GM21717 (cell line): ENCODE data around the gene COX19.

ENCODE experiments used
- ATAC-seq: cut with Tn5 transposase; IDR thresholded peaks from one replicate; pipeline ENCODE4 v1.9.1; 2021; ENCODE audit warnings: mild to moderate bottlenecking, moderate library complexity; ENCODE audit not compliant: unreplicated experiment

The COX19 gene

DNA sequence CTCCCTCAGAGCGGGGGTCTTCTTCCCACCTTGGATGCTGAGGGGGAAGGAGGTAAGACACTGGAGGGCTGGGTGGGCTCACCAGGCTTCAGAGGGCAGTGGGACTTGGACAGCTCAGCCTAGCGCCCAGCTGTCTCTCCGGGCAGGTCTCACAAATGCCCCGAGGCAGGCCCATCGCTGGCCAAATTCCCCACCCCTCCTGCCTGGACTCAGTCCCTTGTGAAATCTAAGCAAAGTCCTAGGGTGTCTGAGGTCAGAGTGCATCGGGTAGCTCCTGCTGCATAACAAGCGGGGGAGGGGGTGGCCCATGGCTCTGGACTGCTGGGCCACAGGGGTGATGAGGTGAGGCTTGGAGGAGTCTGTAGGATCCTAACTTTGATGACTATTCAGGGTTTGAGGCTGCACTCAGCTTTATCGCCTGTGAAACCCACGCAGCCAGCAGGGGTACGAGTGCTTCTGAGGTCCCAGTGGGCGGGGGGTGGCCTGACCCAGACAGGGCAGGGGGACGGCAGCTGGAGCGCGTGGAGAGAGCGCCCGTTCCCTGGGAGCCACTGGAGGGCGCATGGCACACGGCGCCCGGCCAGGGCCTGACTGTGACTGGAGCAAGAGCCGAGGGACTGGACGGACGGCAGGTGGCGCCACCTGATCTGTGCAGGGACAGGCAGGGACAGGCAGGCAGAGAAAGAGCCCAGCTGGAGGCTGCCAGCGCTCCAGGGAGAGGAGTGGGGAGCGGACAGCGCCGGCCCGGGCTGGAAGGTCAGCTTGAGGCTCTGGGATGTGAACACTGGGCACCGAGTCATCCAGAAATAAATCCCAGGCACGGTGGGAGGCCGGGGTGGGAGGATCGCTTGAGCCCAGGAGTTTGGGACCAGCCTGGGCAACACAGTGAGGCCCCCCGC lies 17.6 kb upstream of the COX19 start:
- peak; percentile 82 for ATAC-seq

DNA sequence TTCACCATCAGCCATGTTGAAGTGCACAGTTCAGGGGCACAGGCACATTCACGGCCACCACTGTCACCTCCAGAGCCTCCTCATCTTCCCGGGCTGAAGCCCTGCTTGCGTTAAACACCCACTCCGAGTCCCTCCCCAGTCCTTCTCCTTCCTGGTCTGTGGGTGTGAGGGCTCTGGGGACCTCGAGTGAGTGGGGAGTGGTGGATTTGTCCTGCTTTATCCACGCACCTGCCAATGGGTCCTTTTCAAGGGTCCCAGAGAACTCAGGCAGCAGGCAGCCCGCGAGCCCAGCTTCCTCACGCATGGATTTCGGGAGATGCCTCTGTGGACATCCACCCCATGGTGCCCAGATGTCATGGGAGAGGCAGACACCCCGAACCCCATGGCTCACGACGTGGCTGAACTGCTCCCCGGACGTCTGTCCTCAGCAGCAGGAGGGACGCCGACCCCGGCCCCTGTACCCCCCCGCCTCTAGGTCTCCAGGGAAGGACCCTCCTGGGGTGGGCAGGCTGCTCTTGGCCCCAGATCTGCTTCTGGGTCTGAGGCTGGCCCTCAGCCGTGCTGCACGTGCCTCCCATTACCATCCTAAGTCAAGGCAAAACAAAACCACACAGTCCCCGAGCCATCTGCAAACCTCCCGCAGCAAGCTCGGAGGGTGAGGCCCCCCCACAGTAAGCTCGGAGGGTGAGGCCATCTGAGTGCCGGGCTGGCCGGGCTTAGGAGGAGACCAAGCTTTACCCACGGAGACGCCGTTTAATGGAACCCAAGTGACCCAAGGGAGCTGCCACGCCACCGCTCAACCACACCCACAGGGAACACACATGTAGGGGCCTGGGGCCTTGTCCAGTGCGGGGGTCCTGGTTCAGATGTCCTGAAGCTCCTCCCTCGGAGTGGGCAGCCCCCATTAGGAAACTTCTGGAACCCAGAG lies 16.6 kb upstream of the COX19 start:
- no peak for ATAC-seq

DNA sequence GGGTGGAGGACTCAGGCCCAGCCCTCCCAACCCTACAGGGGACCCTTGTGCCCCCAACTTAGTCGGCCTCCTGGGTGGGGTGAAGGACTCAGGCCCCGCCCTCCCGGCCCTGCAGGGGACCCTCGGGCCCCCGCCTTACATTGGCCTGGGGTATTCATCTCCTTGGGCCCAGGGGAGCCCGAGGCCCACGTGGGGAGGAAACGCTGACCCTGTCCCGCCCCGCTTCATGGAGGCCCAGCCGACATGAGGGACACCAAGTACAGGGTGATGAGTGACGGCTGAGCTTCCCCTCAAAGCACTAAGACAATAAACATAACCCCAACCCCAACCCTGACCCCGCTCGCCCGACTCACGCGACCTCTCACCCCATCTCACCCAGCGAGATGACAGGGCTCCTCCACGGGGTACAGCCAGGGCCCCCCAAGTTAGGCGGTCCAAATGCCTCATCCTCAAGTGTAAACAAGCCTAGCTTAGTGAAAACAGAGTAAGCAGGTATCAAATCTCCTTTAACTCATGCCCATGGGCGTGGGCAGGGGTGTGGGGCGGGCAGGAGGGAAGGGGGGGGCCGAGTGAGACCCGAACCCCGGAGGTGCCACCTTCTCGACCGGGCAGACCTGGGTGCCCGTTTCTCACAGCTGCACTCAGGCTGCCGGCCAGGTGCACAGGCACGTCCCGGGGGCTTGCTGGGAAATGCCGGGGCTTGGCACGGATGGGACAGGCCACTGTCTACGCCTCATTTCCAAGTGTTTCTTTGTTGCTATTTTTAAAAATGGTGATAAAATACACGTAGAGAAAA lies 15.8 kb upstream of the COX19 start:
- no peak for ATAC-seq

DNA sequence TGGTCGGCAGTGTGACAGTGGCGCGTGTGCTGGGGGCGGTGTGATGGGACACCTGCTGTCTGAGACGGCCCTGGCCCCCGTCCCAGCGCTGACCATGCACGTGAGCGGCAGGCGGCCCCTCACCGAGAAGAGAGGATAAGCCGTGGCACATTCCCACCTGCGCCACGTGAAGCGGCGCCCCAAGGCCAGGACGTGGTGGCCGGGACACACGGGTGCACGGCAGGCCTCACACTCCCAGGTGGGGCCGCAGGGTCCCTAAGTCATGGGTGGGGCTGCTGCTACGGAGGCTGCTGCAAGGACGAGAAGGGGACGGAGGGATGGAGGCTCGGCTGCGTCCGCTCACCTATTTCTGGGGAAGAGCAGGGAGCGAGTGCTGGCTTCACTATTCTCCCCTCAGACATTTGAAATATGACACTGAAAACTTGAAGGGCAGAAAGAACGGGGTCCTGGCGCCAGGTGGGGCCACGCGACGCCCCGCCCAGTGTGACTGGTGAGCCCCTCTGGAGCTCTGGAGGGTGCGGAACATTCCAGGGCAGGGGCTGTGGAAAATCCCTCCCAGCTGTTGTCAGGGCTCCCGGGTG lies 15.1 kb upstream of the COX19 start:
- no peak for ATAC-seq

DNA sequence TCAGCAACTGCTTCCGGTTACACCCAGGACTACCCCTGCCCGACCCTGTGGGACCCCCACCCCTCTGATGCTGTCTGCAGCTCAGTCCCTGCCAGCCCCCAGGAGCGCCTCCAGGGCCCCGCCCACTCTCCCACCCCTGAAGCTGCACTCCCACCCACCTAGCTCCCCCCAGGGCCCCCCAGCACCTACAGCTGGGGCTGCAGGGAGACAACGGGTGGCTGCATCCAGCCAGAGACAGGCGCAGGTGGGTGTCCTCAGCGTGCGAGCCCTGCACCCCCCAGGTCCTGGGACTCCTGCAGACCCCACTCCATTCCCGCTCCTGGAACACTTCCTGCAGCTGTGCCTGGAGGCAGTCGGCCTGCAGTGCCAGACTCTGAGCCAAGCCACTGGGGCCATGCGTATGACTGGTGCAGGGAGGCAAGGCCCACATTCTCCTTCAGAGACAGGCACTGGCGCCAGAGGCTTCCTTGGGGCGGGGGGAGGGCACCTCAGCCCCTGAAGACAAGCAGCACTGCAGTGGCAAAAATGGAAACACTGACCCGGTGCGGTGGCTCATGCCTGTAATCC lies 13.7 kb upstream of the COX19 start:
- ATAC-seq = no peak

DNA sequence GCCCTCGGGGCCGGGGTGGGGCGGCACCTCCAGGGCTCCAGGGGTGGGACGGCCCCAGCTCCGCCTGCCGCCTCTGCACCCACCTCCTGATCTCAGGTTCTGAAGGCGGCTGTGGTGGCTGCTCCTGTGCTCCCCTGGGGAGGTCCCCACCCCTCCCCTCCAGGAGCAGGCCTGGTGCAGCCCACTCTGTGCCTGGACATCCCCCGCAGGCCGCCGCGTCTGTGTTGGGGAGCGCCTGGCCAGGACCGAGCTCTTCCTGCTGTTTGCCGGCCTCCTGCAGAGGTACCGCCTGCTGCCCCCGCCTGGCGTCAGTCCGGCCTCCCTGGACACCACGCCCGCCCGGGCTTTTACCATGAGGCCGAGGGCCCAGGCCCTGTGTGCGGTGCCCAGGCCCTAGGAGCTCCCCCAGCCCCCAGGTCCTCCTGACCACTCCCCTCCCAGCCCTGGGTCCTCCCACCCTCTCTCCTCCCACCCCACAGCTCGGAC lies 13.1 kb upstream of the COX19 start:
- ATAC-seq = no peak

DNA sequence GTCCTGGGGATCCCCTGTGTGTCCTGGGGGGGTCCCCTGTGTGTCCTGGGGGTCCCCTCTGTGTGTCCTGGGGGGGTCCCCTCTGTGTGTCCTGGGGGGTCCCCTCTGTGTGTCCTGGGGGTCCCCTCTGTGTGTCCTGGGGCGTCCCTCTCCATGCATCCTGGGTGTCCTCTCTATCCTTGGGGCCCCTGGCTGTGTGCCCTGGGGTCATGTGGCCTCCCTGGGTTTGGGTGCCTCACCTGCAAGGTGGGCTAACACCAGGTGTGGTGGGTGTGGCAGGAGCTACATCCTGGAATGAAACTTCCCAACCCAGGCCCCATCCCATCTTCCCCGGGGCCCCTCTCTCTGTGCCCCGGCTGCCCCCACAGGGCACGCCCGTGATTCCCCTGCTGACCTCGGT lies 12.6 kb upstream of the COX19 start:
- ATAC-seq = no peak

DNA sequence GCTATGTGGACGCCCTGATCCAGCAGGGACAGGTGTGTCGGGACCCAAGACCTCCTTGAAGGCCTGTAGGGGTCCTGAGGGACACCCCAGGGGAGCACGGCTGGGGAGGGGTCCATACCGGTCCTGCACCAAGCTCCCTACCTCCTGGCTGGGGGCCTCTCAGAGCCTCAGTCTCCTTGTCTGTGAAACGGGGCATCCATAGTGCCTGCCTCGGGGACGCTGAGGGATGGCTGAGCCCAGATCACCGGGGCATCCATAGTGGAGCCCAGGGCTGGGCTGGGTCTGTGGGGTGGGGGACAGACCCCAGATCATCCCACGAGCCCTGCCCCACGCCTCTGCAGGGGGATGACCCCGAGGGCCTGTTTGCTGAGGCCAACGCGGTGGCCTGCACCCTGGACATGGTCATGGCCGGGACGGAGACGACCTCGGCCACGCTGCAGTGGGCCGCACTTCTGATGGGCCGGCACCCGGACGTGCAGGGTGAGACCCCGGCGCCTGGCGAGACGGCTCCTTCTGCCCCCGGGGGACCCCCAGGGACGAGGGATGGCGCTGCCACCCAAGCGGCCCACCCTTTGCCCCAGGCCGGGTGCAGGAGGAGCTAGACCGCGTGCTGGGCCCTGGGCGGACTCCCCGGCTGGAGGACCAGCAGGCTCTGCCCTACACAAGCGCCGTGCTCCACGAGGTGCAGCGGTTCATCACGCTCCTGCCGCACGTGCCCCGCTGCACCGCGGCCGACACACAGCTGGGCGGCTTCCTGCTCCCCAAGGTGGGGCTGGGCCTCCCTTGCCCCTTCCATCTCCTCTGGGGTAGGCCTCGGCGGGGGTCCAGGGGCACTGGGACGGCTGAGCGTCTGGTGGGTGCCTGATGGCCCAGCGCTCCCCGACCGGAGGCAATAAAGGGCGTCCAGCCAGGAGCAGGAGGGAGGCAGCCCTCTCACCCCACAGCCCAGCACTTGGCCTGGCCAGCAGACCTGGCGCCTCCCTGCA lies 11.7 kb upstream of the COX19 start:
- ATAC-seq = no peak

DNA sequence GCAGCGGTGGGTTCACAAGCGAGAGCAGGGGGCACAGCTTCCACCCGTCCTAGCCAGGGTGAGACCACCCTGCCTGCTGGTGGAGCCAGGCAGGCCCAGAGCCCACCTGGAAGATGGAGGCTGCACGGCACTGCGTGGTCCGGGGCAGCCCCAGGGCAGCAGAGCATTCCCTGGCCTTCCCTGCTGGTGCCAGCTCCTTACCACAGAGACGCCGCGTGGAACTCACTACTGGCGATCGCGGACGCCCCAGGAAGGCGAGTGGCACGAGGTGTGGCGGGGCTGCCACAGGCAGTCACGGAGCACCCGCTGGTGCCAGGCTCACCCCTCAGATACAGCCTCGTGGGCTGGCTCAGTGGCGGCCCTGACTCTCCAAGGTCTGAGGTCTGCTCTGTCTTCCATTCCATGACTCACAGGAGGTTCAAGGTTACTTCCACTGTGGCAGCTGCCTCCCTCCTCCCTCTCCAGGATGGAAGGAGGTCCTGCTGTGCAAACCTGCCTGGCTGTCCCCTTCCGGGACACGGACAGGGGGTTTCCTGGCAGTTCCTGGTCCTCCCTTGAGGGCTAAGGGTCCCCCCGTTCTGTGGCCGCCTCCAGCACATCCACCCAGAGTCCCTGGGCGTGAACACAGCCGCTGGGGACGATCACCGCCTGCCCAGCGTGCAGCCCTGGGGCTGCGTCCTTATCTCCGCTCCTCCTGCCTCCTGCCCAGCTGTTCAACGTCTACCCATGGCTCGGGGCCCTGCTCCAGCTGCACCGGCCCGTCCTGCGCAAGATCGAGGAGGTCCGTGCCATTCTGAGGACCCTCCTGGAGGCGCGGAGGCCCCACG lies 10.8 kb upstream of the COX19 start:
- ATAC-seq = no peak

DNA sequence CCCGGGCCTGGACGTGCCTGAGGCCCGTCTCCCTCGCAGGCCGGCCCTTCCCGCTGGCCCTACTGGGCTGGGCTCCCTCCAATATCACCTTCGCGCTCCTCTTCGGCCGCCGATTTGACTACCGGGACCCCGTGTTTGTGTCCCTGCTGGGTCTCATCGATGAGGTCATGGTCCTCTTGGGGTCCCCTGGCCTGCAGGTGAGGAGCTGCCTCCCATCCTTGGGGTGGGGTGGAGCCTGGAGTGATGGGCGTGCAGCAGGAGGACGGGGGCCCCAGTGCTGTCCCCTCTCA lies 9.7 kb upstream of the COX19 start:
- no peak for ATAC-seq

DNA sequence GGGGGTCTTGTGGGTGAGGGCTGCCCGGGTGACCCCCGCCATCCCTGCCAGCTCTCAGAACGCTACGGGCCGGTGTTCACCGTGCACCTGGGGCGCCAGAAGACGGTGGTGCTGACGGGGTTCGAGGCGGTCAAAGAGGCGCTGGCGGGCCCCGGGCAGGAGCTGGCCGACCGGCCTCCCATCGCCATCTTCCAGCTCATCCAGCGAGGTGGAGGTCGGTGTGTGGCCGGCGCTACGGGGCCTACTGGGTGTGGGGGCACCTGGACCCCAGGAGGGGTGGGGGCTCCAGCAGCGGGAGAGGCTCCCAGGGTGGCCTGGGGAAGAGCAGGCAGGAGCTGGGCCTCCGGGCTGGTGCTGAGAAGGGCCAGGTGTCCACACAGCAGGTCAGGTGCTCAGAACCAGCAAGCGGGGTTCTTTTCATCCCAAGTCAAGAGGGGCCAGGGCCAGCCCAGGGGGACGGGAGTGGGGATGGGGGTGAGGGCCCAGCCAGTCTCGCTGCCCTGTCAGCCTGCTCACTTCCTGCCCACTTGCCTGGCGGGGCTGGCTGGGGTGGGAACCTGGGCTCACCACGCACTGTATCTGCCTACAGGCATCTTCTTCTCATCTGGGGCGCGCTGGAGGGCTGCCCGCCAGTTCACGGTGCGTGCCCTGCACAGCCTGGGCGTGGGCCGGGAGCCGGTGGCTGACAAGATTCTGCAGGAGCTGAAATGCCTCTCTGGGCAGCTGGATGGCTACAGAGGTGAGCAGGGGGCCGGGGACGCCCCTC lies 9.2 kb upstream of the COX19 start:
- ATAC-seq = no peak

DNA sequence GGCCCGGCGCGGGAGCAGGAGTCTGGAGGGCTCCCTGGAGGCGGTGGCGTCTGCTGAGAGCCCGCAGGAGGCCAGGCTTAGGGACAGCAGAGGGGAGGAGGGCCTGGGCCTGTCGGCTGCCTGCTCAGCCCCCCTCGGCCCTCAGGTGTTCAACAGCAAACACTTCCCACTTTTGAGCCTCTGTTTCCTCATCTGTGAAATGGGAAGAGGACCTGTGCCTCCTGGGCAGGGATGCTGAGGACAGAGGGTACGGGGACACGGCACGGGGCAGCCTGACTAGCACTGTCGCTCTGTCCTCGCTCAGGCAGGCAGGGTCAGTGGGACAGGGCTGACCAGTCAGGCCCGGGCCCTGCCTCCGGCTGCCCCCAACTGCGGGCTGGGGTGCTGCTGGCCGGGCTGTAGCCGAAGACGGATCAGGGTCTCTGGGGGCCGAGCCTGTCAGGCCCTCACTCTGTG lies 8.3 kb upstream of the COX19 start:
- no peak for ATAC-seq

DNA sequence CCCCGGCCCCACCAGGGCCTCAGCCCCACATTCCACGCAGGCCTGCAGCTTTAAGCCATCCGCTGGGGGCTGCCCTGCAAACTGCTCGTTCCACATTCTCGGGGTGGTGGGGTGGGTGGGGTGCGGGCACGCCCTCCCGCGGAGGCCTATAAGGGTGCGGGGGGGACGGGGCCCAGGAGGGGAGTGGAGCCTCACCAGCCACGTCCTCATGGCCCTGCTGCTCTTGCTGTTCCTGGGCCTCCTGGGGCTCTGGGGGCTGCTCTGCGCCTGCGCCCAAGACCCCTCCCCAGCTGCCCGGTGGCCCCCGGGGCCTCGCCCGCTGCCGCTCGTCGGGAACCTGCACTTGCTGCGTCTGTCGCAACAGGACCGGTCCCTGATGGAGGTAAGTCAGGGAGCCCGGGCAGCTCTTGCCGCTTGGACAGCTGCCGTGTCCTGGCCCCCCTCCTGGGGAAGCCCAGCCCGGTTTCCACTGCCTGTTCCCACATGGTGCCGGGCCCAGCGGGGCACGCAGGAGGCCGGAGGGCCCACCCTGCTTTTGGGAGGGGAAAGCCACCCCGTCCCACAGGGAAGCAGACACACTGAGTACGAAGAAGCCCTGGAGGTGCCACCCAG lies 7.8 kb upstream of the COX19 start, which contains the start of gene CYP2W1:
Gene CYP2W1, plus strand, starts transcription at position 178 of the 612 bp plus-strand sequence. Its CDS starts 31 bp downstream, at position 209.
- ATAC-seq = no peak

DNA sequence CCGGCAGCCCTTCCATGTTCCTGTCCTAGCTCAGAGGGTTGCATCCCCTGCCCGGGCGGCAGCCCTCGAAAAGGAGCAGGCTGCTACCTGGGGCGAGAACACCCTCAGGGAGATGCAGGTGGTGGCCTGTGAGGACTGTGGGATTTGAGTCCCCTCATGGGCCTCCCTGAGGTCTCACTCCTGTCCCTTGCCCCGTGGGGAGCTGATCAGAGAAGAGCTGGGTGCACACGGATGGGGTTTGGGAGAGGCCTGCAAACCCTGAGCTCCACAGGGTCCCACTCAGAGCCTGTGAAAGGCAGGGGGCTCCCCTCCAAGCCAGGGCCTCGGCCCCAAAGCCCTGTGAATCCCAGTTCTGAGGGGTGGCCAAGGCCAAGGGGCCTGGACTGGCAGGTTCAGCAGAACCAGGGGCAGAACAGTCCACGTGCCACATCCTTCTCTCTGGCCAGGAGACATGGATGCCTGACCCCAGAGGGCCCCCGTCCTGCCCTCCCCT lies 7.2 kb upstream of the COX19 start:
- no peak for ATAC-seq

DNA sequence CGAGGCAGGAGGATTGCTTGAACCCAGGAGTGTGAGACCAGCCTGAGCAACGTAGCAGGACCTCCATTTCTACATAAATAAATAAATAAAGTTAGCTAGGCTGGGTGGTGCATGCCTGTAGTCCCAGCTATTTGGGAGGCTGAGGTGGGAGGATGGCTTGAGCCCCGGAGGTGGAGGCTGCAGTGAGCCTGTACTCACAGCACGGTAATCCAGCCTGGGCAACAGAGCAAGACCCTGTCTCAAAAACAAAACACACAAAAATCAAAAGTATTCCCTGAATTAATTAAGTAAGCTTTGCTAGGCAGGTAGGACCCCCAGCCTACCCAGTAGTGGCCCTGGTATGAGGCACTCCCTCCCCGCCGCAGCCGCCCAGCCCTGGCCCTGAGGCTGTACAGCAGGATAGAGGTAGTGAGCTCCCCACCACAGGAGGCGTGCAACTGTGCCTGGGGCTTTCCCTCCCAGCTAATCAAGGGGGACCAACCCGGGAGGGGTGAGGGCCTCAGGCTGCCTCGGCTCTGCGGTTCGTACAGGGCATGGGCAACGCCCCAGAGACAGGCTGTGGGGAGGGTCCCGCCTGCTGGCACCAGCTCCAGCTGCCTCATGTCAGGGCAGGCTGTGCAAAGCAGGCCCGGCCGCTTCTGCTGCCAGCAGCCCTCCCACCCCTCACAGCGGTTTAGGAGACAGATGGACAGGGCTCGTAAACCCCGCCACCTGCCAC lies 6.6 kb upstream of the COX19 start:
- ATAC-seq = no peak

DNA sequence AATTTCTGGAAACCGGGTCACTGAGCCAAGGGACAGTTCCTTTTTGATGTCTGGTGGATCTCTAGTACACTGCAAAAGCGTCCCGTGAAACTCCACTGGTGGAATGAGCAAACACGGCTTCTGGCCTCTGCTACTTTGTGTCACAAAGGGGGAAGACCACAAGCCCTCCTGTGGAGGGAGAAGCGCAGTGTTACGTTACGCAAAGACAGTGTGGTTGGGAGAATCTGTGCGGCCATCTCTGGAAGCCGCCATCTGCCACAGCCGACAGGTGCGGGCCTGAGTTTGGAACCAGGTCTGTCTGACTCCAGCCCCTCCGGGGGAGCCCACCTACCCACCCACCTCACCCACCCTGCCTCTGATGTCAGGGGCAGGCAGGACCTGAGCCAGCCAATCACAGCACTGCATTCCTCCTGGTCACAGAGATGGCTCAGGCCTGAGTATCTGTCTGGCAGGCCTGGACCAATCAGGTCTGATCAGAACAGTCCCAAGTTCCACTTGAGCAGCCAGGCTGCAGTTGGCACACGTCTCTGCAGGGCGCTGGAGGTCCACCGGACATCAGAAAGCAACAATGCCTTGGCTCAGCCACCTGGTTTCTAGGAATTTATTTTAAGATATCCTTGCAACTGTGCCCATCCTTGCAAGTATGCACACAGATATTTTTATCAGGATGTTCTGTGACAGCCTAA lies 4.7 kb upstream of the COX19 start:
- no peak for ATAC-seq
